NCI-H2227 (cell line): ENCODE results near the gene SBDS.

Source experiments
- DNase-seq: peaks from one replicate; lab custom pipeline; 2025; ENCODE audit not compliant: unreplicated experiment; lab: John Stamatoyannopoulos, UW

Gene SBDS

GRCh38 chr7:66948480-66949109 lies 46.8 kb downstream of the SBDS start:
- DNase-seq, result no peak

- DNase-seq, result no peak
Measured at GRCh38 chr7:66946545-66946944, 48.8 kb downstream of the SBDS start.

- DNase-seq, result no peak
Measured at GRCh38 chr7:66939325-66939724, 56.1 kb downstream of the SBDS start.

GRCh38 chr7:66937940-66938339 lies 57.4 kb downstream of the SBDS start:
- no peak for DNase-seq
